NCI-H2171 treated with DMSO at 0.1 percent for 48 hours (cell line): ENCODE results near the gene DOCK9.
"Not testable (repeated sequence)": the region's sequence is repeated elsewhere in the genome, so short reads cannot be mapped to it uniquely, and the experiment has no call there.

Experiments used
- DNase-seq: peaks from one replicate; lab custom pipeline; 2025; lab: John Stamatoyannopoulos, UW

The DOCK9 gene

GRCh38 chr13:98916403-98916802 lies 61.5 kb downstream of the DOCK9 start:
- no peak for DNase-seq

DNA sequence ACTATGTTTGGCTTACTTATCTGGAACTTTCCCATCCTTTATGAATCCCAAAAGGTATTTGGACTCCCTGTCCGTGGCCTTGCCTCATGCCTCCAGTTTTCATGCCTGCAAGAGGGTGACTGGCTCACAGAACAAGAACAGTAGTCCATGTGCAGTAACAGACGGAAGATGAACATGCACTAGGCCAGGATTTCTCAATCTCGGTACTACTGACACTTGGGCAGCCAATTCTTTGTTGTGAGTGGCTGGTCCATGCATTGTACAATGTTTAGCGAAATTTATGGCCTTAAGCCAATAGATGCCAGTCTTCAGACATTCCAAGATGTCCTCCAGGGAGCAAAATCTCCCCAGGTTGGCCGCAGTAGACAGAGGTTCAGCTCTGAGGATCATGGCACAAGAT lies 61.9 kb downstream of the DOCK9 start:
- DNase-seq, result no peak

- DNase-seq, result no peak
These were observed 62.3 kb downstream of the DOCK9 start for GRCh38 chr13:98915563-98915962.

- no peak for DNase-seq
These were observed 64.1 kb downstream of the DOCK9 start for GRCh38 chr13:98913741-98914140.

GRCh38 chr13:98912846-98913245 lies 65.0 kb downstream of the DOCK9 start:
- DNase-seq, result no peak

DNA sequence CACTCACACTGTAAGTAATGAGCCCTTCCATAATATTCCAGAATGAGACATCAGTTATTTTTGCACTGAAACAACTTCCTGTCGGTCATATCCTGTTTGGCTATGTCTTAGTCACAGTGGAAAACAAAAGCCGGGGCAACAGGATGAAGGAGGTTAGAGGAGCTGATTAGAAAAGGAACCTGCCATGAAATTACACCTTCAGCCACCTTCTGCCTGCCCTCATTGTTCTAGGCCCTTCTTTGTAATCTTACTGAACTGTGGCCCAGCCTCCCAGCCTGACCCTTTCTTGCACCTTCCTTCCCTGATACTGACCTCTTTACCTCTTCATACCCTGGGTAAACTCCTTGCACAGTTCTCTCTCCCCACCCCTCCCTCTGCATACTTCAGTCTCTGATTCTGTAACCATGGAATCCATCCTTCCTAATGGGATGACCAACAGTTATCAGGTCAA lies 67.3 kb downstream of the DOCK9 start:
- DNase-seq, result no peak

- DNase-seq, result no peak
These were observed 68.8 kb downstream of the DOCK9 start for GRCh38 chr13:98909016-98909415.

GRCh38 chr13:98906746-98907502 lies 70.9 kb downstream of the DOCK9 start:
- no peak for DNase-seq

DNA sequence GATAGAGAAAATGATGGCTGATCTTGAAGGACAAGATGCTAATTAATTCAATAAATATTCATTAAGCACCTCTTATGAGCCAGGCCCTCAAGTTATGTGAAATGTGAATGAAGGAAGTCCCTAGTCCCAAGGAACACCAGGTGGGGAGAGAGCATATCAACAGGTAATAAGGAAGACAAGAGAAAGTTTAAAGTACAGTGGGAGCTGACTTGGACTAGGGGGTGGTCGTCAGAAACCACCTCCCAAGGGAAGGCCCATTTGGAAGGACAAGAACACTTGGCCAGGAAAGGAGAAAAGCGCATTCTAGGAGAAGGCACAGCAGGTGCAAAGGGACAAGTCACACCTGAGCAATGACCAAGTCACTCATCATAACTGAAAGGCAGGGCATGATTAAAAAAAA lies 72.7 kb downstream of the DOCK9 start:
- no peak for DNase-seq

- DNase-seq, result no peak
These were observed 77.4 kb downstream of the DOCK9 start for GRCh38 chr13:98900442-98900841.

- no peak for DNase-seq
These were observed 80.2 kb downstream of the DOCK9 start for GRCh38 chr13:98897706-98898105.

DNA sequence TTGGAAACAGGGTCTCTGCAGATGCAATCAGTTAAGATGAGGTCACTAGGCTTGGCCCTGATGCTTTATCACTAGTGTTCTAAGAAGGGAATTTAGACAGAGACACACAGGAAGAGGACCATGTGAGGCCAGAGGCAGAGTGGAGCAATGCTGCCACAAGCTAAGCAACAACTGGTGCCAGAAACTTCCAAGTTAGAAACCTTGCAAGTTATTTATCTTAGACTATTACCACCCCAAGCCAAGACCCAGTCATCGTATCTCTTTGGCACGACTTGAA lies 81.1 kb downstream of the DOCK9 start:
- DNase-seq, result no peak

GRCh38 chr13:98896083-98896867 lies 81.6 kb downstream of the DOCK9 start:
- no peak for DNase-seq

- DNase-seq, result not testable (repeated sequence)
These were observed 83.0 kb downstream of the DOCK9 start for GRCh38 chr13:98894814-98895213.

GRCh38 chr13:98893371-98893770 lies 84.5 kb downstream of the DOCK9 start:
- DNase-seq, result no peak

- DNase-seq, result no peak
These were observed 85.0 kb downstream of the DOCK9 start for GRCh38 chr13:98892821-98893220.

DNA sequence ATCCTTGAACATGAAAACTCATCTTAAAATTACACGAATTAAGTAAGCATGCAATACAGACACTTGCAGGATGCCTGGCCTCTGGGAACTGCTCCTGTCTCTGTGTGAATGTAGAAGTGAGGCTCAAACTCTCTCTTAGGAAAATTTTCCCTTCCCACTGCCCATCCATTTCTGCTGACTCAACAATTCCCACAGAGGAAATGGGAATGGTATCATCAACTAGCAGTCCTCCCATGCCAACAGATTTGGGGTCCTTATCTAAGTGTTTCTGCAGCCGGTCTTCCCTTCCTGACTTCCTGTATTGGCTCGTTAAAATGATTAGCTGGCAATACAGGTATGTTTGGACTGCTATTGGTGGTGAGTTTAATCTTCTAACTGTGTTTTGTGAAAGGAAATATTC lies 85.8 kb downstream of the DOCK9 start:
- DNase-seq, result no peak

DNA sequence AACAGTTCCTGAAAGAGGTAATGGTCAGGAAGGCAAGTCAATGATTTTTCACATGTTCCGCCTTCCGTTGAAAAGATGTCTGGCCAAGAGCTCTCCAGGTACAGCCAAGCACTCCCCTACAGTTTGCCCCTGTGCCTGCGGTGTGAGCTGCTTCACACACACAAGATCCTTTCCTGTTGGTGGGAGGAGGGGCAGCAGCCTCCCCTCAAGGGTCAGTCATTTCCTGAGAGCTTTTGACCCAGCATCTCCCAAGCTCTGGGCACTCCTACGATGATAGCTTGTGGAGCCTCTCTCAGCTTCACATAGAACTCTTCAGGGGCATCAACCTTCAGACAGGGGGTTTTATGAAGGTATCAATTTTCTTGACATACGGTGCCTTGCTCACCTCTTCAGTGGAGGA lies 86.9 kb downstream of the DOCK9 start:
- DNase-seq, result no peak

DNA sequence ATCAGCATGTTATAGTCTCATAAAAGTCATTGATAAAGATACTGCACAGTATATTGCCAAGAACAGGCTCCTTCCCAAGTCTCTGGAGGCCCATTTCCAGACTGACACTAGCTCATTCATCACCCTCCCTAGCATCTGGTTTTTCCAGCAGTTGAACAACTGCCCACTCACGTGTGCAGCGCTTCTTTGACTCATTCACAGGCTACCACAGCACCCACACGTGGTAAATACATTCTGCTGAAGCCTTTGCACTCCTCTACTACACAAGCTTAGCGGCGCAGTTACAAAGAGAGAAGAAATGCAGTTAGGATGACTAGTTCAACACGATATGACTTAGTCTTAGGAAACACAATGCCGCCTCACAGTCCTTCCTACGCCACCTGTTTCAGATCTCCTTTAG lies 87.7 kb downstream of the DOCK9 start:
- DNase-seq, result peak; percentile 20

DNA sequence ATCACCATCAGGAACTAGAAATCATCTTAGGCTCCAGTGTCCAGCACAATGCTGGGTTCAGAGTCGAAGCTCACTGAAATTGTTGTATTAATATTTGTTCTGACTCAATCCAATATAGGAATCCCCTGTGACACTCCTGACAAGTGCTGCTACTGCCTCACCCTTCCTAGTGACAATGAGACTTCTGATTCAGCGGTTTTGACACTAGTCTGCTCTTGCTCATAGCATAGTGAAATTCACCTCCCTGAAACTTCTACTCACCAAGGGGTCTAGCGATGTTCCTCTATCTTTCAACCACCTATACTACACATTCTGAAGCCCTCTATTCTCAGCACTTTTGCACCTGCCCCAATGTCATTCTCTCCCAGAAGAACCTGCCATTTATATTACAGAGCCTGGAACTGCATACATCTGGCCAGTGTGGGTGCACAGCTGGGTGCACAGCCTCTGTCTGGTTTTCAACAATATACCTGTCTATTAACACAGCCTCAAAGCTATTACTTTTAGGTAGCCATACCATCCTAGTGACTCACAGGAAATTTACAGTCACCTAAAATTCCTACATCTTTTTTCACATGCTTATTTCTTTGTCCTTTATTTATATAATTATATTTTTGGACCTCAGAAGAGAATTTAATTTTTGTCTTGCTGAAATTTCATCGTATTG lies 88.3 kb downstream of the DOCK9 start:
- peak; percentile 8 for DNase-seq

GRCh38 chr13:98888890-98889279 lies 89.0 kb downstream of the DOCK9 start:
- DNase-seq, result no peak

GRCh38 chr13:98888222-98888889 lies 89.5 kb downstream of the DOCK9 start:
- no peak for DNase-seq
